NCI-H2227 treated with DMSO at 0.1 percent for 48 hours (cell line): ENCODE results near the gene NKX6-1.

Experiments used
- DNase-seq: peaks from one replicate; lab custom pipeline; 2025; lab: John Stamatoyannopoulos, UW

NKX6-1 gene

GRCh38 chr4:84498935-84499623 lies at the start of gene NKX6-1:
NKX6-1 (minus strand) TSS chr4:84499292; CDS start chr4:84498228, 1,064 bp downstream.
- DNase-seq: peak; percentile 47

DNA sequence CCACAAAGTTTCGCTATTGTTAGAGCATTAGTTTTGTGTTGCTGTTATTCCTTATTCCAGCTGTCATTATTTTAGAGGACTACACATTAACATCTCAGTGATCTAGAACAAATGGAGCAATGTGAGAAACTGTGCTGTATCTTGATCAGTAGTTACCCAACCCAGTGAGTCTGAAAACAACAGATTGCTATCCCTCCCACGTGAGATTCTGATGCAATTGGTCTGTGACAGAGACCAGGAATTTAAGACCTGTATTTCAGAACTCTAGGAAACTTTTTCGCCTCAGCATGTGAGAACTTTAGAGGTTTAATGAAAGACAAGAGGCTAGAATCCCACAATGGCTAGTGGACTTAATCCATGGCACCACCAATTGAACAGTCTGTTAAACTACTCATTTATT lies 48.1 kb upstream of the NKX6-1 start:
- no peak for DNase-seq

GRCh38 chr4:84545093-84545492 lies 46.0 kb upstream of the NKX6-1 start:
- DNase-seq: no peak

DNA sequence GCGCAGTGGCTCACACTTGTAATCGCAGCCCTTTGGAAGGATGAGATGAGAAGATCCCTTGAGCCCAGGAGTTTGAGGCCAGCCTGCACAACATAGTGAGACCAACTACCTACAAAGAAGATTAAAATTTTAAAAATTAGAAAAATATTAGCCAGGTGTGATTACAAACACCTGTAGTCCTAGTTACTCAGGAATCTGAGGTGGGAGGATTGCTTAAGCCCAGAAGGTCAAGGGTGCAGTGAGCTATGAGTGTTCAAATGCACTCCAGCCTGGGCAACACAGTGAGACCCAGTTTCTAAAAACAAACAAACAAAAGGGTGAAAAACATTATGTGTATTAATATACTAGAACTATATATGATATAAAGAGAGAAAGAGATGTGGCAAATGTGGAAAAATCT lies 36.8 kb upstream of the NKX6-1 start:
- DNase-seq: no peak

- DNase-seq: no peak
Observed at GRCh38 chr4:84531689-84532088, 32.6 kb upstream of the NKX6-1 start.

- no peak for DNase-seq
Observed at GRCh38 chr4:84530871-84531270, 31.8 kb upstream of the NKX6-1 start.

GRCh38 chr4:84530454-84530853 lies 31.4 kb upstream of the NKX6-1 start:
- no peak for DNase-seq

GRCh38 chr4:84529169-84529751 lies 30.2 kb upstream of the NKX6-1 start:
- DNase-seq: no peak

DNA sequence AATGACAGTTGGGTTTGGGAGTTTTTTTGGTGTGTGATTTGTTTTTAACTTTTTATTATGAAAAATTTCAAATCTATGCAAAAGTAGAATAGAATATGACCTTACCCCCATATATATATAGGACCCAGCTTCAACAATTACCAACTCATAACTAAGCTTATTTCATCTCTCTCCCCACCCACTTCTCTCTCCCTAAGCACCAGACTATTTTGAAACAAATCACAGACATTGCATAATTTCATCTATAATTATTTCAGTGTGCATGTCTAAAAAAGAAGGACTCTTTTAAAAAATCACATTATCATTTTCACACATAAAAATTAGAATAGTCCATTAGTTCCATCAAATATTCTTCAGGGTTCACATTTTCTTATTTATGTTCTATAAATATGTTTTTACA lies 28.3 kb upstream of the NKX6-1 start:
- DNase-seq: no peak

- DNase-seq: no peak
Observed at GRCh38 chr4:84515075-84515474, 16.0 kb upstream of the NKX6-1 start.

DNA sequence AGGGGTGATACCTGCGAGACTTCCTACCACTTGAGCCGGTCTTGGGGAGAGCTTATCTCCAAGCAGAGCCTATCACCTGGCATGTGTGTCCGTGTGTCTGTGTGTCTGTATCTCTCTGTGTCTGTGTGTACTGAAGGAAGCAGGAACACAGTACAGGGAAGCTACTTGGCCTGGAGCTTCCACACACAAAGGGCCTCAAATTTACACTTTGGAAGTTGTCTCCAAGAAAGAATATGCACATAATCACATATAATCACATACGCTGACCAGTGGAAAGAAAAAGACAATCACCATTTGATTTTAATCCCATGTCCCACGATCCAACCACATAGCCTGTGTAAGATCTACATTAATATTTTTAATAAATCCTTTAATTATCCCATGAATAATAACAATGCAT lies 13.2 kb upstream of the NKX6-1 start:
- DNase-seq: no peak

- DNase-seq: no peak
Observed at GRCh38 chr4:84511703-84512102, 12.6 kb upstream of the NKX6-1 start.

DNA sequence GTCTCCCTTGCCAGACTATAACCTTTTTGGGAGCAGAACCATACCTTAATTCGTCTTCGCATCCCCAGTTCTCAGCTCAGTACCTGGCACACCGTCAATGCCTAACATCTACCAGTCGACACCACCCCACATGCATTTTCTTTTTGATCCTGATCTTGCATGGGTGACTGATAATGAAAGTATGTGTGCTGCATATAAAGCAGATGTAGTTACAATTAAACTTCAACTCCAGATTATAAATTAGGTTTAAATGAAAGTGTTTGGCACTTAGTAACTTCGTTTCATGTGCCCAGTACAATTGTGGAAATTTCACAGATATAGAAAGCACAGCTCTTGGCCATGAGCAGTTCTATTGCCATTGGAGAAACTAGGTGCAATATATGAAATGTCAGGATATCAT lies 8.8 kb upstream of the NKX6-1 start:
- no peak for DNase-seq

DNA sequence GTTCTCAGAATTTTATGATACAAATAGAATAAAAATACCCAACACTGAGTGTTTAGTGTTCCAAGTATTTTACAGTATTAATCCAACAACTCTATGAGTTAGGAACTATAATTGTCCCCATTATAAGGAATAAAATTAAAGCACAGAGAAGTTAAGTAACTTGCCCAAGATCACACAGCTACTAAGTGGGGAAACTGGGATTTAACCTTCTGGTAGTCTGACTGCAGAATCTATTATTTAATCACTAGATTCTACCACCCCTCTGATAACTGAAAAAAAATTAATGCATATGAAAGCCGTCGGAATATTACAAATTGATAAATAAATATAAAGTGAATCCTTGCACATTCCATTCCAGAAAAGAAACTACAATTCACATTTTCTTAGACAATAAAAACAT lies 5.7 kb upstream of the NKX6-1 start:
- DNase-seq: no peak

GRCh38 chr4:84503495-84504437 lies 4.7 kb upstream of the NKX6-1 start:
- peak; percentile 23 for DNase-seq

DNA sequence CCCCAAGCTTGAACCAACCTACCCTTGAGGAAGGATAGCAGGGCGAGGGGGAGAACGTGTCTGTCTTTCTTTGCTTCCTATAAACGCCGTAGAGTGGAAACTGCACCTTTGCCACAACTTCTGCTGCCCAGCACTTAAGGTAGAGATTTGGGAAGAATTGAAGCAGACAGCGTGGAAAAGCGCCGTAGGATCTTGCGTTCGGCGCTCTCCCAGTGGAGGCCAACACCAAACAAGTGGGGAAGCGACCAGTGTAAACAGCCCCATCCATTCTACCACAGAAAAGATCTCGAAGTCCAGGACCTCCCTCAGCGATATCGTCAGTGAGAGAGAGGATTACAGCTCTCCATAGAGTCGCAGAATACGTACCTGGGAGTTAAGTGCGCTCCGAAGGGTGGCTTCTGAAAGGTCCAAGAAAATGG lies 3.9 kb upstream of the NKX6-1 start:
- DNase-seq: no peak

DNA sequence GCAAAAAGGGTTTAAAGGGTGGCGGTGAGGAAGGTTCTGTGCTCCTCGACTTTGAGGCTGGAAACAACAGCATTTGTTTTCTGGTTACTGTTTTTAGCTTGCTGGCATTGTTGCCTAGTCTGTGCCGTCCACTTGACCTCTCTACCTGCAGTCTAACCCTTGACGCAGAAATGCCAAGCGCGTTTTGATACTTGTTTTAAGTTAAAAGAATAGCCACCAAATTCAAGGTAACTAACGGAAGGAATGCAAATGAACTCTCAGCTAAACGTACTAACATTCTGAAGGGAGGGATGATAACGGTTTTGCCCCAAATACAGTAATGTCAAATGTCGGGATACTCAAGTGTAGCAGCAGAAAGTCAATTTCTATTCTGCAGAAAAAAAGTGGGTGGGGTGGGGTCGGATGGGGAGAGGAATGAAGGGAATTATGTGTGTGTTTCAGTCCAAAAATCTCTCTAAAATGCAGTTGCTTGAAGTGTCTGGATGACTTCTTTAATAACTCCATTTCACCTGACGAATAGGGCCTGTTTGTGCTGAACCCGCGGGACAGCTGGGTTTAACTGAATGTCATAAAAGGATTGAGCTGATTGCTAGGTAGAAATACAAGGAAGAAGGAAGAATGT lies 3.4 kb upstream of the NKX6-1 start:
- DNase-seq: no peak

- no peak for DNase-seq
Observed at GRCh38 chr4:84501721-84502267, 2.7 kb upstream of the NKX6-1 start.

DNA sequence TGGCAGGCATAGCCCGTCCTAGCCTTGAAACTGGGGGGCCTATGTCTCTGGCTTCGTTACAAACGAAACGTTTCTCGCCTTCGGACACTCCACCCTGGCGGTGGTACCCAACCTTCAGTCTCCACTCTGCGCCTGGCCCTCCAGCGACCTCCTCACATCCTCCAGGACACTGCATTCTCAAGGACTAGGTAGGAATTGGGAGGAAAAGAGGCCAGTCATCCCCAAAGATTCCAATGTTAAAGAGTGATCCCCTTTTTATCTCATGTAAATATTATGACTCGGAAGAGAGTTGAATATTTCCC lies 2.1 kb upstream of the NKX6-1 start:
- no peak for DNase-seq

DNA sequence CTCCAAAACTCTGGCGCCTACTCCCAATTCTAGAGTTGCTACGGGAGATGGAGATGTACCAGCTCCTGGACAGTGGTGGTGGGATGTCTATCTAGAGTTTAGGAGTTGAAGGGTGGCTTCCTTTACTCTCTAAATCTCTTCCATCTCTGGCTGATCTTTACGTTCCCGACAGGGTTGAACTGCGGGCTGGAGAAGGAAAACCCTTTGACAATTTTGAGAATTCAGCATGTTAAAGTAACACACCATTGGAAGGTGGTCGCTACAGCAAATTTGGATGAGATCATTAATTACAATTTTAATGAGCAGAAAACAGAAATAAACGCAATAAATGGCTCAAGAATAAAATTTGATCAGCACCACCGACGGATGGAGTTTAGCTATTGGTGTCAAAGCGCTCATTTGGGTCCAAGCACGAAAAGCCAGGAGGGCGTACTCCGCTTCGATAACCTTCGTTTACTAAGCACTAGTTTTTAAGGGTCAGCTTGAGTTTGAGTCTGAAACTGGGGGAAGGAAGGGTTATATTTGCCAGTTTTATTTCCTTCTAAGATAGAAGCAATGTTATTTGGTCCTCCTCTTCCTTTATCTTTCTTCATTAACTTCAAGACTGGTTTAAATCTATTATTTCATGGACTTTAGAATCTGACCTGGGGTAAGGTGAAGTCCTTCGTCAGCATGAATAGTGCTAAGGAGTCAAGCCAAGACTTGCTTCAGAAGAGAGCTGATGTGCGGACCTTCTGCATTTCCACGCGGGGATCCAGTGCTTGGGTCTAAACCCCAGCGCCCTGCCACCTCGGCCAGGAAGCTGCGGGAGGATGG lies 1.5 kb upstream of the NKX6-1 start:
- no peak for DNase-seq

- DNase-seq: no peak
Observed at GRCh38 chr4:84499624-84499982, 511 bp upstream of the NKX6-1 start.
